MCF 10A (cell line): ENCODE results near the gene TRERF1. TPM values are rescaled to one million over a fixed set of nuclear protein-coding genes. Genes with fewer than 3 reads are reported as not detected.

Experiments used
- BruUV-seq: library from RNA; stranded (reverse); fragments of 400-500 nt; replicated peaks from 2 replicates; lab custom pipeline; 2021; lab: Mats Ljungman, UMichigan
- CTCF ChIA-PET: fragments of 300-600 bp; sonication (Branson Sonifier 250); formaldehyde crosslinking; extraction: SDS; loops from one replicate; lab custom pipeline; 2021; ENCODE audit warnings: antibody characterized with exemption, inconsistent platforms; lab: Yijun Ruan, JAX
- POLR2A ChIA-PET: fragments of 300-600, 350-650 bp; sonication (Branson Sonifier 250); formaldehyde crosslinking; extraction: SDS; loops from one replicate; lab custom pipeline; 2020; ENCODE audit warnings: antibody characterized with exemption, inconsistent platforms; lab: Yijun Ruan, JAX
- DNase-seq: peaks from one replicate; pipeline ENCODE4 v3.0.0-alpha.2; 2018; ENCODE audit not compliant: unreplicated experiment
- H3K27ac Mint-ChIP-seq: one replicate; pipeline ENCODE4 v1.8.0; 2022; ENCODE audit warnings: mild to moderate bottlenecking, low read depth, mixed read lengths; ENCODE audit not compliant: unreplicated experiment
- H3K27me3 Mint-ChIP-seq: one replicate; pipeline ENCODE4 v1.8.0; 2022; ENCODE audit warnings: mixed read lengths; ENCODE audit not compliant: insufficient read depth, unreplicated experiment
- H3K36me3 Mint-ChIP-seq: one replicate; pipeline ENCODE4 v1.8.0; 2022; ENCODE audit warnings: mild to moderate bottlenecking, moderate library complexity, mixed read lengths; ENCODE audit not compliant: insufficient read depth, unreplicated experiment
- H3K4me1 Mint-ChIP-seq: one replicate; pipeline ENCODE4 v1.8.0; 2022; ENCODE audit warnings: mixed read lengths; ENCODE audit not compliant: insufficient read depth, unreplicated experiment
- H3K4me3 Mint-ChIP-seq: one replicate; pipeline ENCODE4 v1.8.0; 2022; ENCODE audit warnings: mild to moderate bottlenecking, moderate library complexity, mixed read lengths; ENCODE audit not compliant: unreplicated experiment
- H3K9me3 Mint-ChIP-seq: one replicate; pipeline ENCODE4 v1.8.0; 2022; ENCODE audit warnings: mixed read lengths; ENCODE audit not compliant: unreplicated experiment
- intact Hi-C: fragments of 100-400 bp; cut with micrococcal nuclease; formaldehyde crosslinking; loops from 2 replicates; pipeline ENCODE4 v1.14.1; 2022
- total RNA-seq: library from RNA; stranded (reverse); gene quantifications from 2 replicates; pipeline ENCODE4 v1.2.3, GENCODE V29; 2022
- TF ChIP-seq, protein P1 (sequence below): fragments of 200-600 bp; IDR thresholded peaks from one replicate; pipeline ENCODE4 v1.8.0; 2022; ENCODE audit warnings: antibody characterized with exemption, mild to moderate bottlenecking; ENCODE audit not compliant: unreplicated experiment

Gene TRERF1
- total RNA-seq, 1 experiment from 2014 or later: 9.4 TPM

DNA sequence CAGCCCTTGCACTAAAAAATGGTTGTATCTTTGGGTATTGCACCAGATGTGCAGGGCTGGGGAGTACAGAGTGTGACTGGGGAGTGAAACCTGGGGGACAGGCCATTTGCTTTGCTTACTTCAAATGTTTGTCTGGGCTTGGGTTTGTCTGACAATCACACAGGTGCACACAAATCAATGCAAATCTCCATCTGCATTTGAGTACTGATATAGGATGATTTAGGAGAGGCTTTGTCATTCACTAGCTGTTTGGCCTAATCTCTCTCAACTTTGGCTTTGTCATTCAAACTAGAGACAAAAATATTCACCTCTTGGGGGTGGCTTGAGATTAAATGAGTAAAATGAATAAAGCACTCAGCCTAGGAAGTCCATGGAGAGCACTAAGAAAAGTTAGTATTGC lies 274.7 kb downstream of the TRERF1 start:
- H3K4me1 Mint-ChIP-seq: no peaks in the 10 kb centered on the region
- H3K27me3 Mint-ChIP-seq: no peaks in the 10 kb centered on the region
- no peaks in the 10 kb centered on the region for H3K36me3 Mint-ChIP-seq
- H3K9me3 Mint-ChIP-seq: no peaks in the 10 kb centered on the region
- TF ChIP-seq, protein P1, sequence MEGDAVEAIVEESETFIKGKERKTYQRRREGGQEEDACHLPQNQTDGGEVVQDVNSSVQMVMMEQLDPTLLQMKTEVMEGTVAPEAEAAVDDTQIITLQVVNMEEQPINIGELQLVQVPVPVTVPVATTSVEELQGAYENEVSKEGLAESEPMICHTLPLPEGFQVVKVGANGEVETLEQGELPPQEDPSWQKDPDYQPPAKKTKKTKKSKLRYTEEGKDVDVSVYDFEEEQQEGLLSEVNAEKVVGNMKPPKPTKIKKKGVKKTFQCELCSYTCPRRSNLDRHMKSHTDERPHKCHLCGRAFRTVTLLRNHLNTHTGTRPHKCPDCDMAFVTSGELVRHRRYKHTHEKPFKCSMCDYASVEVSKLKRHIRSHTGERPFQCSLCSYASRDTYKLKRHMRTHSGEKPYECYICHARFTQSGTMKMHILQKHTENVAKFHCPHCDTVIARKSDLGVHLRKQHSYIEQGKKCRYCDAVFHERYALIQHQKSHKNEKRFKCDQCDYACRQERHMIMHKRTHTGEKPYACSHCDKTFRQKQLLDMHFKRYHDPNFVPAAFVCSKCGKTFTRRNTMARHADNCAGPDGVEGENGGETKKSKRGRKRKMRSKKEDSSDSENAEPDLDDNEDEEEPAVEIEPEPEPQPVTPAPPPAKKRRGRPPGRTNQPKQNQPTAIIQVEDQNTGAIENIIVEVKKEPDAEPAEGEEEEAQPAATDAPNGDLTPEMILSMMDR: no peak
- ChIA-PET CTCF (interaction anchor here (1.0 to 1.3 kb wide), 3 partner anchors 16 to 370 kb away, joined by 3 read pairs; no protein-coding TSS in a partner anchor), POLR2A (no interaction called here)
- H3K4me3 Mint-ChIP-seq: no peak overlapping the region
- intact Hi-C loops: no loop called here
- no peak for DNase-seq
- H3K27ac Mint-ChIP-seq: no peak overlapping the region
- no TSS peak for BruUV-seq

DNA sequence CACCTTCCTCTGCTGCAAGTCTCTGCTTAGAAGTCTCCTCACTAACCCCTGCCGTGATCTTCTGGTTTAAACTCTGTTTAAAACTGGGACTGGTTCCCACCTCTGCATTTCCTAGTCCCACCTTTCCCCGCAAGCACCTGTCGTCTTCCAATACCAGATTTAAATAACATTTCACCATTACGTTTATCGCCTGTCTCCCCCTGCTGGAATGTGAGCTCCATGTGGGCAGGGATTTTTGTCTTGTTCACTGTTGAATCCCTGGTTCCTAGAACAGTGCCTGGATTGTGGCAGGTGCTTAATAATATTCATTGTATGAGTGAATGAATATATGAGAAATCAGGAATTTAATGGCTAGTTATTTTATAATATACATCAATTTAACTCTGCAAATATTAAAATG lies 275.9 kb downstream of the TRERF1 start:
- Mint-ChIP-seq H3K27me3 (no peaks in the 10 kb centered on the region), H3K4me1 (no peaks in the 10 kb centered on the region), H3K9me3 (no peaks in the 10 kb centered on the region), H3K27ac (no peak overlapping the region), H3K4me3 (no peak overlapping the region), H3K36me3 (no peaks in the 10 kb centered on the region)
- CTCF ChIA-PET: no interaction called here
- intact Hi-C loops: no loop called here
- TF ChIP-seq, protein P1: no peak
- BruUV-seq: no TSS peak
- peak; percentile 23 for DNase-seq
- POLR2A ChIA-PET: no interaction called here

Other genes starting within 250 kb of the TRERF1 start
- gene MRPS10, start 234.1 kb downstream of the TRERF1 start, total RNA-seq: 62.9 and 67.3 TPM in 2 replicates
- 20.1 and 23.2 TPM in 2 replicates for gene UBR2, start 112.1 kb upstream of the TRERF1 start, total RNA-seq